Liver (tissue), 9 donors: Measurements from ENCODE around the gene RELN. TPM values are rescaled to one million over a fixed set of nuclear protein-coding genes. Genes with fewer than 3 reads are reported as not detected.

Experiments used
- DNase-seq: peaks from one replicate; pipeline ENCODE4 v3.0.0-alpha.2; 2017; ENCODE audit warnings: low spot score
- H3K27ac ChIP-seq, 2 donors: one replicate each; pipeline ENCODE4 v1.7.0; 2013; ENCODE audit warnings: inconsistent platforms in 2 of 2, low read length in 2 of 2, control low read depth in 1 of 2, low read depth in 1 of 2, mild to moderate bottlenecking in 1 of 2
- H3K27me3 ChIP-seq, 4 donors: one replicate each; pipeline versions ENCODE4 v1.6.1 to v1.7.0; 2013; ENCODE audit warnings: low read length in 3 of 4, inconsistent platforms in 1 of 4, mild to moderate bottlenecking in 1 of 4, moderate library complexity in 1 of 4; ENCODE audit not compliant: control insufficient read depth in 4 of 4, insufficient read depth in 4 of 4
- H3K36me3 ChIP-seq, 4 donors: one replicate each; pipeline versions ENCODE4 v1.6.1 to v1.7.0; 2013; ENCODE audit warnings: low read length in 3 of 4, mild to moderate bottlenecking in 3 of 4, low read depth in 1 of 4, moderate library complexity in 1 of 4; ENCODE audit not compliant: control insufficient read depth in 4 of 4, insufficient read depth in 3 of 4
- H3K4me1 ChIP-seq, 4 donors: one replicate each; pipeline versions ENCODE4 v1.6.1 to v1.7.0; 2013; ENCODE audit warnings: low read length in 3 of 4, mild to moderate bottlenecking in 3 of 4, moderate library complexity in 1 of 4; ENCODE audit not compliant: control insufficient read depth in 4 of 4, insufficient read depth in 4 of 4
- H3K4me3 ChIP-seq, 3 donors: one replicate each; pipeline versions ENCODE4 v1.6.1 to v1.7.0; 2013; ENCODE audit warnings: low read length in 3 of 3, control low read depth in 1 of 3, low read depth in 1 of 3, mild to moderate bottlenecking in 1 of 3
- H3K9ac ChIP-seq, 2 donors: one replicate each; pipeline ENCODE4 v1.7.0; 2013; ENCODE audit warnings: low read length in 2 of 2, mild to moderate bottlenecking in 2 of 2, moderate library complexity in 2 of 2, control low read depth in 1 of 2, low read depth in 1 of 2
- H3K9me3 ChIP-seq, 4 donors: one replicate each; pipeline versions ENCODE4 v1.6.1 to v1.7.0; 2013; ENCODE audit warnings: low read length in 3 of 4; ENCODE audit not compliant: control insufficient read depth in 4 of 4
- ATF3 ChIP-seq: IDR thresholded peaks from 2 replicates; pipeline ENCODE4 v1.6.1; 2016; ENCODE audit warnings: antibody characterized with exemption
- CTCF ChIP-seq: fragments of 150-350 bp; IDR thresholded peaks from 2 replicates; pipeline ENCODE4 v1.5.1; 2017; ENCODE audit warnings: improper control_type of control experiment, low read depth, low read length; ENCODE audit not compliant: missing input control
- EGR1 ChIP-seq, 2 donors: IDR thresholded peaks; 2 replicates each; pipeline ENCODE4 v1.6.1; 2016 to 2018; ENCODE audit warnings: antibody characterized with exemption in 2 of 2, low read depth in 2 of 2
- FOXA1 ChIP-seq: IDR thresholded peaks from 2 replicates; pipeline ENCODE4 v1.6.1; 2016; ENCODE audit warnings: antibody characterized with exemption
- FOXA2 ChIP-seq: IDR thresholded peaks from 2 replicates; pipeline ENCODE4 v1.6.1; 2016; ENCODE audit warnings: antibody characterized with exemption
- GABPA ChIP-seq, 2 donors: IDR thresholded peaks in 1 of 2; conservative IDR thresholded peaks in 1 of 2; 2 replicates each; pipeline ENCODE4 v1.6.1; 2016; ENCODE audit warnings: antibody characterized with exemption in 2 of 2, mild to moderate bottlenecking in 1 of 2, moderate library complexity in 1 of 2
- HNF4G ChIP-seq: IDR thresholded peaks from 2 replicates; pipeline ENCODE4 v1.6.1; 2016; ENCODE audit warnings: antibody characterized with exemption
- JUND ChIP-seq, 2 donors: IDR thresholded peaks; 2 replicates each; pipeline ENCODE4 v1.6.1; 2016; ENCODE audit warnings: antibody characterized with exemption in 2 of 2
- MAX ChIP-seq: IDR thresholded peaks from 2 replicates; pipeline ENCODE4 v1.6.1; 2016; ENCODE audit warnings: antibody characterized with exemption
- NR2F2 ChIP-seq: IDR thresholded peaks from 2 replicates; pipeline ENCODE4 v1.6.1; 2016; ENCODE audit warnings: antibody characterized with exemption
- RAD21 ChIP-seq, 2 donors: IDR thresholded peaks; 2 replicates each; pipeline ENCODE4 v1.6.1; 2016; ENCODE audit warnings: antibody characterized with exemption in 2 of 2, mild to moderate bottlenecking in 2 of 2
- REST ChIP-seq: IDR thresholded peaks from 2 replicates; pipeline ENCODE4 v1.6.1; 2016; ENCODE audit warnings: antibody characterized with exemption, mild to moderate bottlenecking
- RXRA ChIP-seq, 2 donors: IDR thresholded peaks; 2 replicates each; pipeline ENCODE4 v1.6.1; 2017 to 2018; ENCODE audit warnings: antibody characterized with exemption in 2 of 2, mild to moderate bottlenecking in 1 of 2
- SP1 ChIP-seq: IDR thresholded peaks from 2 replicates; pipeline ENCODE4 v1.6.1; 2018; ENCODE audit warnings: antibody characterized with exemption, mild to moderate bottlenecking
- TAF1 ChIP-seq: conservative IDR thresholded peaks from 2 replicates; pipeline ENCODE4 v1.6.1; 2016; ENCODE audit warnings: antibody characterized with exemption, mild to moderate bottlenecking
- YY1 ChIP-seq: IDR thresholded peaks from 2 replicates; pipeline ENCODE4 v1.6.1; 2016; ENCODE audit warnings: antibody characterized with exemption, mild to moderate bottlenecking
- WGBS: extraction: QIAGEN DNeasy Blood & Tissue Kit; methylation state at CpG from one replicate; pipeline ENCODE4 v1.1.7; 2013; 5-methylcytosine and 5-hydroxymethylcytosine counted together
- polyA plus RNA-seq, 2 donors: library from polyadenylated mRNA; stranded (reverse) in 1 of 2; unstranded in 1 of 2; fragments of 200-250 nt in 1 of 2; fragments of >200 nt in 1 of 2; fragmentation: Nextera tagmentation in 1 of 2; extraction: Ambion mirVana in 1 of 2; gene quantifications; one replicate each; pipeline versions ENCODE4 v1.2.1 to v1.2.3, GENCODE V29; 2013 to 2015
- total RNA-seq, 2 donors: library from RNA; depleted of rRNA; stranded (reverse); fragments of >200 nt; gene quantifications; one replicate each; pipeline ENCODE4 v1.2.3, GENCODE V29; 2014
- donor health status: healthy.
- donor health status: healthy.
- donor health status: healthy.
- donor health status: healthy.
- donor health status: healthy.

The RELN gene
- total and polyA plus RNA-seq, 4 donors = 10.0 to 69.8 (median 28.4) TPM

GRCh38 chr7:103580031-103580430, 409.4 kb downstream of the RELN start (continued):
- no peak for TF ChIP-seq REST

- Histone ChIP-seq H3K27me3 (peaks cover 0 to 2% (median 0%) of the 10 kb centered on the region in 4 donors), H3K27ac (no peak overlapping the region), H3K36me3 (no peaks in the 10 kb centered on the region), H3K4me1 (no peaks in the 10 kb centered on the region), H3K9ac (no peak overlapping the region), H3K9me3 (no peaks in the 10 kb centered on the region), H3K4me3 (no peak overlapping the region)
- TF ChIP-seq ATF3 (no peak), CTCF (no peak), HNF4G (no peak), FOXA1 (no peak), GABPA (IDR thresholded peaks at IDR 0.05 in 1 of 2, conservative IDR thresholded peaks at IDR 0.05 in 1 of 2) (no peak), MAX (no peak), JUND (IDR thresholded peaks at IDR 0.05) (no peak), EGR1 (IDR thresholded peaks at IDR 0.05; ENCODE audit: low read depth in 2 of 2) (no peak), SP1 (no peak), FOXA2 (no peak), RAD21 (IDR thresholded peaks at IDR 0.05) (no peak), TAF1 (no peak), REST (no peak), NR2F2 (no peak), RXRA (IDR thresholded peaks at IDR 0.05) (no peak), YY1 (no peak)
- DNase-seq = no peak
- whole genome bisulfite sequencing = 84% methylated on average over 2 of the region's 2 CpGs
These were observed 412.4 kb downstream of the RELN start for GRCh38 chr7:103577059-103577458.
